HCT116 (cell line): Measurements from ENCODE around the gene TMPRSS7. TPM values are rescaled to one million over a fixed set of nuclear protein-coding genes. Genes with fewer than 3 reads are reported as not detected.

ENCODE experiments used
- ATAC-seq: fragments of 200-7000 bp; cut with Tn5 transposase; 2 replicates; pipeline ENCODE4 v1.9.1; 2020; ENCODE audit warnings: mild to moderate bottlenecking, moderate library complexity
- BruUV-seq: library from RNA; stranded (reverse); fragments of 400-500 nt; replicated peaks from 2 replicates; lab custom pipeline; 2021; lab: Mats Ljungman, UMichigan
- CTCF ChIA-PET: fragments of 300-600 bp; sonication (Branson Sonifier 250); formaldehyde crosslinking; loops from one replicate; lab custom pipeline; 2021; ENCODE audit warnings: antibody characterized with exemption; lab: Charles Lee
- POLR2A ChIA-PET: fragments of 300-600, 350-600 bp; sonication (Branson Sonifier 250); formaldehyde crosslinking; loops from one replicate; lab custom pipeline; 2021; ENCODE audit warnings: antibody characterized with exemption; lab: Charles Lee
- RAD21 ChIA-PET, 2 experiments: fragments of 300-600 bp; sonication (Branson Sonifier 250); formaldehyde crosslinking; loops; one replicate each; lab custom pipeline; 2023; ENCODE audit warnings: low total read pairs in 2 of 2; ENCODE audit not compliant: uncharacterized antibody in 2 of 2, unreplicated experiment in 2 of 2, low non-redundant PET in 1 of 2; lab: Charles Lee
- DNase-seq: peaks from one replicate; pipeline ENCODE4 v3.0.0-alpha.2; 2010; ENCODE audit warnings: low read depth, low spot score
- H2AFZ ChIP-seq: fragments of 200-600 bp; shearing (Covaris generic), sonication (generic); 2 replicates; pipeline ENCODE4 v1.6.1; 2017; ENCODE audit warnings: low read depth, mixed run types, mixed read lengths, antibody characterized with exemption, low read length; ENCODE audit not compliant: poor library complexity, severe bottlenecking
- H3K27ac ChIP-seq: 2 replicates; pipeline ENCODE4 v1.5.1; 2012; ENCODE audit warnings: low read depth, low read length
- H3K27me3 ChIP-seq: fragments of 200-600 bp; sonication (generic); 2 replicates; pipeline ENCODE4 v1.6.1; 2016; ENCODE audit warnings: mixed run types, low read length, mixed read lengths; ENCODE audit not compliant: insufficient read depth
- H3K36me3 ChIP-seq, 2 experiments: fragments of 200-500 bp in 1 of 2; fragments of 200-600 bp in 1 of 2; sonication (Bioruptor generic) in 1 of 2; sonication (generic) in 1 of 2; 2 replicates each; pipeline versions ENCODE4 v1.5.1 to v1.6.1; 2014 to 2016; ENCODE audit warnings: low read length in 2 of 2, inconsistent platforms in 1 of 2, mixed read lengths in 1 of 2, mixed run types in 1 of 2; ENCODE audit not compliant: insufficient read depth in 2 of 2, control insufficient read depth in 1 of 2
- H3K4me1 ChIP-seq, 2 experiments: fragments of 200-600 bp in 1 of 2; sonication (generic) in 1 of 2; 2 replicates each; pipeline versions ENCODE4 v1.5.1 to v1.6.1; 2012 to 2017; ENCODE audit warnings: low read length in 2 of 2, inconsistent platforms in 1 of 2, mild to moderate bottlenecking in 1 of 2, mixed read lengths in 1 of 2, mixed run types in 1 of 2, moderate library complexity in 1 of 2; ENCODE audit not compliant: insufficient read depth in 2 of 2, control insufficient read depth in 1 of 2
- H3K4me2 ChIP-seq: fragments of 200-600 bp; sonication (generic); 2 replicates; pipeline ENCODE4 v1.6.1; 2017; ENCODE audit warnings: mixed run types, low read length, mixed read lengths
- H3K4me3 ChIP-seq, 2 experiments: fragments of 200-600 bp in 1 of 2; sonication (generic) in 1 of 2; replicated peaks in 1 of 2; 2 replicates each; pipeline ENCODE4 v1.5.1; 2011 to 2016; ENCODE audit warnings: low read length in 2 of 2, control low read depth in 1 of 2, low read depth in 1 of 2, mild to moderate bottlenecking in 1 of 2, mixed read lengths in 1 of 2, mixed run types in 1 of 2
- H3K79me2 ChIP-seq: fragments of 200-600 bp; sonication (generic); 2 replicates; pipeline ENCODE4 v1.6.1; 2017; ENCODE audit warnings: mild to moderate bottlenecking, mixed run types, low read length, moderate library complexity, mixed read lengths; ENCODE audit not compliant: insufficient read depth
- H3K9ac ChIP-seq: fragments of 200-600 bp; sonication (generic); 2 replicates; pipeline ENCODE4 v1.6.1; 2016; ENCODE audit warnings: low read length, mixed read lengths
- H3K9me2 ChIP-seq: fragments of 200-600 bp; sonication (generic), shearing (Covaris generic); 2 replicates; pipeline ENCODE4 v1.6.1; 2017; ENCODE audit warnings: mixed run types, mild to moderate bottlenecking, moderate library complexity; ENCODE audit not compliant: insufficient read depth
- H3K9me3 ChIP-seq, 2 experiments: fragments of 200-500 bp in 1 of 2; fragments of 200-600 bp in 1 of 2; sonication (Bioruptor generic) in 1 of 2; sonication (generic) in 1 of 2; 2 replicates each; pipeline ENCODE4 v1.6.1; 2014 to 2017; ENCODE audit warnings: low read length in 2 of 2, mixed read lengths in 2 of 2, inconsistent platforms in 1 of 2, low read depth in 1 of 2, mild to moderate bottlenecking in 1 of 2, mixed run types in 1 of 2, moderate library complexity in 1 of 2; ENCODE audit not compliant: control insufficient read depth in 1 of 2, insufficient read depth in 1 of 2
- H4K20me1 ChIP-seq: fragments of 200-600 bp; sonication (generic), shearing (Covaris generic); 2 replicates; pipeline ENCODE4 v1.6.1; 2017; ENCODE audit warnings: mixed run types, mild to moderate bottlenecking, moderate library complexity; ENCODE audit not compliant: insufficient read depth
- CBX3 ChIP-seq: IDR thresholded peaks from 2 replicates; pipeline ENCODE4 v1.6.1; 2012; ENCODE audit warnings: low read depth
- CEBPB ChIP-seq: IDR thresholded peaks from 2 replicates; pipeline ENCODE4 v1.6.1; 2012; ENCODE audit warnings: low read depth
- ELF1 ChIP-seq: IDR thresholded peaks from 2 replicates; pipeline ENCODE4 v1.6.1; 2012; ENCODE audit warnings: low read depth, borderline replicate concordance
- EZH2phosphoT487 ChIP-seq: fragments of 200-600 bp; IDR thresholded peaks from 2 replicates; pipeline ENCODE4 v1.6.1; 2018; ENCODE audit warnings: antibody characterized with exemption, borderline replicate concordance
- FOSL1 ChIP-seq: IDR thresholded peaks from 2 replicates; pipeline ENCODE4 v1.6.1; 2012; ENCODE audit warnings: low read depth
- JUND ChIP-seq: IDR thresholded peaks from 2 replicates; pipeline ENCODE4 v1.6.1; 2012
- RAD21 ChIP-seq: IDR thresholded peaks from 2 replicates; pipeline ENCODE4 v1.6.1; 2012; ENCODE audit warnings: low read depth, mild to moderate bottlenecking
- SRF ChIP-seq: IDR thresholded peaks from 2 replicates; pipeline ENCODE4 v1.6.1; 2012; ENCODE audit warnings: low read depth
- YY1 ChIP-seq: IDR thresholded peaks from 2 replicates; pipeline ENCODE4 v1.6.1; 2011; ENCODE audit warnings: low read length, low read depth, moderate library complexity, mild to moderate bottlenecking; ENCODE audit not compliant: insufficient replicate concordance; ENCODE audit errors: extremely low read depth
- intact Hi-C: fragments of 100-400 bp; cut with micrococcal nuclease; formaldehyde crosslinking; loops from 2 replicates; pipeline ENCODE4 v1.10.0; 2022
- total RNA-seq: library from RNA; stranded (reverse); gene quantifications from one replicate; pipeline ENCODE4 v1.2.1, GENCODE V29; 2021; ENCODE audit not compliant: unreplicated experiment
- TF ChIP-seq, protein P1 (sequence below): IDR thresholded peaks from 2 replicates; pipeline ENCODE4 v1.6.1; 2011; ENCODE audit warnings: mild to moderate bottlenecking, low read length, moderate library complexity; ENCODE audit not compliant: insufficient replicate concordance; ENCODE audit errors: extremely low read depth
- TF ChIP-seq, protein P2 (sequence below), 3 experiments: fragments of 200-600 bp in 1 of 3; sonication (generic) in 1 of 3; IDR thresholded peaks in 2 of 3; conservative IDR thresholded peaks in 1 of 3; 2 replicates each; pipeline ENCODE4 v1.5.1; 2012 to 2017; ENCODE audit warnings: low read depth in 2 of 3, low read length in 2 of 3, antibody characterized with exemption in 1 of 3, borderline replicate concordance in 1 of 3, control low read depth in 1 of 3, mild to moderate bottlenecking in 1 of 3, mixed read lengths in 1 of 3, mixed run types in 1 of 3, moderate library complexity in 1 of 3; ENCODE audit not compliant: insufficient read depth in 1 of 3

TMPRSS7 gene
- total RNA-seq, 1 experiment from 2014 or later, result not detected

DNA sequence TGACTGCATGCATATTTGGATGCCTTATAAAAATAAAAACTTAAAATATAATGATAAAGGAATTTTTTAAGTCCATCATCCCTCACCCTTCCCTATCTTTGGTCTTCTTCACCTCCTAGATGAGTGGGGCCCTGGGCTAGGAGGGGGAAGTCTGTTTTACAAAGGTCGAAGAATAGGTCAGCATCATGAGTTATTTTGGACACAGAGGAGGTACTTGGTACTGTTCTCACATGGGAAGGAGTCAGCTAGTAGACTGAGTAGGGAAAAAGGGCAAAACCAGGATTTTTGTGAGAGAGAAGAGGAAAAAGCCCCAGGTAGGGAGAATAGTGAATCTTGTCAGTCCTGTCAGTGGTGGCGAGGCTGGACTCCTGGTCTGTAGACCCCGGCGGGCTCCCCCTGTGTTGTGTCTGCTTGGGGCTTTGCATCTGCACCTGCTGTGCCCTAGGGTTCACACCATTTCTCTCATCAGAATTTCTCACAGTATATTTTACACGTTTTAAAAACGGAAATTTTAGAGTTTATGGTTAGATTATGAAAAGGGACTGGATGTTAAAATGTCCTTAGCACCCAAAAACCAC is 81.4 kb downstream of the TMPRSS7 start:
- RAD21 ChIA-PET, result no interaction called here
- H4K20me1 ChIP-seq, result no peaks in the 10 kb centered on the region
- H3K4me3 ChIP-seq, result no peak overlapping the region
- no peak overlapping the region for H2AFZ ChIP-seq
- no TSS peak for BruUV-seq
- H3K9me2 ChIP-seq, result no peaks in the 10 kb centered on the region
- no peak overlapping the region for H3K27ac ChIP-seq
- CTCF ChIA-PET, result no interaction called here
- H3K9me3 ChIP-seq, result no peaks in the 10 kb centered on the region
- POLR2A ChIA-PET, result no interaction called here
- intact Hi-C loops, result loop anchor here (10.0 kb wide), 1 partner anchor 859 kb away; the partner anchor contains the start of gene CD200R1
- no peaks in the 10 kb centered on the region for H3K79me2 ChIP-seq
- DNase-seq (no peak), ATAC-seq (no peak)
- no peak overlapping the region for H3K9ac ChIP-seq
- H3K4me1 ChIP-seq, result no peaks in the 10 kb centered on the region
- H3K27me3 ChIP-seq, result no peaks in the 10 kb centered on the region
- peaks cover 20 to 42% of the 10 kb centered on the region in 2 experiments; a peak in 3 of 4 replicates for H3K36me3 ChIP-seq
- no peak overlapping the region for H3K4me2 ChIP-seq
- no peak for TF ChIP-seq CBX3
- no peak for TF ChIP-seq YY1
- TF ChIP-seq RAD21, result no peak
- TF ChIP-seq, protein P1, sequence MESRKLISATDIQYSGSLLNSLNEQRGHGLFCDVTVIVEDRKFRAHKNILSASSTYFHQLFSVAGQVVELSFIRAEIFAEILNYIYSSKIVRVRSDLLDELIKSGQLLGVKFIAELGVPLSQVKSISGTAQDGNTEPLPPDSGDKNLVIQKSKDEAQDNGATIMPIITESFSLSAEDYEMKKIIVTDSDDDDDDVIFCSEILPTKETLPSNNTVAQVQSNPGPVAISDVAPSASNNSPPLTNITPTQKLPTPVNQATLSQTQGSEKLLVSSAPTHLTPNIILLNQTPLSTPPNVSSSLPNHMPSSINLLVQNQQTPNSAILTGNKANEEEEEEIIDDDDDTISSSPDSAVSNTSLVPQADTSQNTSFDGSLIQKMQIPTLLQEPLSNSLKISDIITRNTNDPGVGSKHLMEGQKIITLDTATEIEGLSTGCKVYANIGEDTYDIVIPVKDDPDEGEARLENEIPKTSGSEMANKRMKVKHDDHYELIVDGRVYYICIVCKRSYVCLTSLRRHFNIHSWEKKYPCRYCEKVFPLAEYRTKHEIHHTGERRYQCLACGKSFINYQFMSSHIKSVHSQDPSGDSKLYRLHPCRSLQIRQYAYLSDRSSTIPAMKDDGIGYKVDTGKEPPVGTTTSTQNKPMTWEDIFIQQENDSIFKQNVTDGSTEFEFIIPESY, result no peak
- no peak for TF ChIP-seq ELF1
- no peak for TF ChIP-seq FOSL1
- TF ChIP-seq, all 23 proteins: peak for 0

DNA sequence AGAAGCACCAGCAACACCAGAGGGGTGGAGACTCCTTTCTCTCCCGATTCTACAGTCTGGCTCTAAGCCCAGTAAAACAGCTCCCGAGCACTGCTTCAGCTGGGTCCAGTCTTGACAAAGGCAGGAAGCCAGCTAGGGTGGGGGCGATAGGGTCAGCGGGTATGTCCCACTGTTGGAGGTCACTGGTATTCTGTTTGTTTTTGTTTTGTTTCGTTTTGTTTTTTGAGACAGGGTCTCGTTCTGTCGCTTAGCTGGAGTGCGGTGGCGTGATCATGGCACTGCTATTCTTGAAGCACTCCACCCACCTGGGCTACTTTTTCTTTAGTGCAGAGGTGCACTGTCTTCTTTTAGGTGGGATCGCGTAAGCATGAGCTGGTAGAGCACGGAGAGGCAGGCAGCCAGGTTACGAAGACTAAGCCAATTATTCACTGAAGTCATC is 82.2 kb downstream of the TMPRSS7 start:
- H3K27ac ChIP-seq, result no peak overlapping the region
- H3K4me1 ChIP-seq, result no peaks in the 10 kb centered on the region
- H3K4me2 ChIP-seq, result no peak overlapping the region
- H3K9me3 ChIP-seq, result no peaks in the 10 kb centered on the region
- CTCF ChIA-PET, result no interaction called here
- intact Hi-C loops, result loop anchor here (10.0 kb wide), 1 partner anchor 858 kb away; the partner anchor contains the start of gene CD200R1
- TF ChIP-seq SRF (no peak), CEBPB (no peak), JUND (no peak), EZH2phosphoT487 (no peak)
- TF ChIP-seq, protein P2, sequence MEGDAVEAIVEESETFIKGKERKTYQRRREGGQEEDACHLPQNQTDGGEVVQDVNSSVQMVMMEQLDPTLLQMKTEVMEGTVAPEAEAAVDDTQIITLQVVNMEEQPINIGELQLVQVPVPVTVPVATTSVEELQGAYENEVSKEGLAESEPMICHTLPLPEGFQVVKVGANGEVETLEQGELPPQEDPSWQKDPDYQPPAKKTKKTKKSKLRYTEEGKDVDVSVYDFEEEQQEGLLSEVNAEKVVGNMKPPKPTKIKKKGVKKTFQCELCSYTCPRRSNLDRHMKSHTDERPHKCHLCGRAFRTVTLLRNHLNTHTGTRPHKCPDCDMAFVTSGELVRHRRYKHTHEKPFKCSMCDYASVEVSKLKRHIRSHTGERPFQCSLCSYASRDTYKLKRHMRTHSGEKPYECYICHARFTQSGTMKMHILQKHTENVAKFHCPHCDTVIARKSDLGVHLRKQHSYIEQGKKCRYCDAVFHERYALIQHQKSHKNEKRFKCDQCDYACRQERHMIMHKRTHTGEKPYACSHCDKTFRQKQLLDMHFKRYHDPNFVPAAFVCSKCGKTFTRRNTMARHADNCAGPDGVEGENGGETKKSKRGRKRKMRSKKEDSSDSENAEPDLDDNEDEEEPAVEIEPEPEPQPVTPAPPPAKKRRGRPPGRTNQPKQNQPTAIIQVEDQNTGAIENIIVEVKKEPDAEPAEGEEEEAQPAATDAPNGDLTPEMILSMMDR (IDR thresholded peaks at IDR 0.05 in 2 of 3, conservative IDR thresholded peaks at IDR 0.05 in 1 of 3; ENCODE audit: borderline replicate concordance in 1 of 3, insufficient read depth in 1 of 3, low read depth in 2 of 3, low read length in 2 of 3), result no peak
- no peaks in the 10 kb centered on the region for H3K79me2 ChIP-seq
- H2AFZ ChIP-seq, result no peak overlapping the region
- H3K4me3 ChIP-seq, result no peak overlapping the region
- BruUV-seq, result no TSS peak
- no peak overlapping the region for H3K9ac ChIP-seq
- no peaks in the 10 kb centered on the region for H3K27me3 ChIP-seq
- RAD21 ChIA-PET, result no interaction called here
- DNase-seq (no peak), ATAC-seq (no peak)
- peaks cover 22 to 42% of the 10 kb centered on the region in 2 experiments; a peak in 3 of 4 replicates for H3K36me3 ChIP-seq
- H3K9me2 ChIP-seq, result no peaks in the 10 kb centered on the region
- POLR2A ChIA-PET, result no interaction called here
- no peaks in the 10 kb centered on the region for H4K20me1 ChIP-seq
